Stromal cell of bone marrow (primary cell): ENCODE data around the gene SYT13.
"Not testable (repeated sequence)": the region's sequence is repeated elsewhere in the genome, so short reads cannot be mapped to it uniquely, and the experiment has no call there.

Source experiments
- DNase-seq: peaks from one replicate; pipeline ENCODE4 v3.0.0-alpha.2; 2012; ENCODE audit warnings: low read depth

SYT13 gene

GRCh38 chr11:45274206-45274605 is 11.9 kb downstream of the SYT13 start:
- no peak for DNase-seq

GRCh38 chr11:45273509-45273908 is 12.6 kb downstream of the SYT13 start:
- DNase-seq: no peak

DNA sequence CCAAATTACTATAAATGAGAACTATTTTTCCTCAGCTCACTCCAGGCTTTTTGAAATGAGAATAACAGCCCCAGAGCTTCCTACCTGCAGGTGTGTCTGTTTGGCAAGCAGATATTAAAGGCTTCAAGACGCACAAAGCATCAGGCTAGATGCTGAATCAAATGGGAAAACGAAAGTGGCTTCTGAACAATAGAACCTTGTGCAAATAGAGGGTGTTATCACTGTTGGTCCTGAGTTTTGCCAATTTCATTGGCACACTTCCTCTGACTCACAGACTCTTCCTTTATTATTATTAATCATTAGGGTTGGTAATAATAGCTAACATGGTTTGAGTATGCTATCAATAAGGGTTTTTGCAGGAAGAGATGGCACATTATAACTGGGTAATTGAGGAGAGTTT is 13.4 kb downstream of the SYT13 start:
- no peak for DNase-seq

GRCh38 chr11:45270946-45271716 is 15.0 kb downstream of the SYT13 start:
- no peak for DNase-seq

GRCh38 chr11:45269678-45270077 is 16.5 kb downstream of the SYT13 start:
- DNase-seq: no peak

- no peak for DNase-seq
These were observed 18.4 kb downstream of the SYT13 start for GRCh38 chr11:45267652-45268299.

- DNase-seq: no peak
These were observed 19.1 kb downstream of the SYT13 start for GRCh38 chr11:45267052-45267451.

GRCh38 chr11:45266676-45267020 is 19.5 kb downstream of the SYT13 start:
- DNase-seq: no peak

- DNase-seq: peak; percentile 57
These were observed 20.0 kb downstream of the SYT13 start for GRCh38 chr11:45265969-45266675.

DNA sequence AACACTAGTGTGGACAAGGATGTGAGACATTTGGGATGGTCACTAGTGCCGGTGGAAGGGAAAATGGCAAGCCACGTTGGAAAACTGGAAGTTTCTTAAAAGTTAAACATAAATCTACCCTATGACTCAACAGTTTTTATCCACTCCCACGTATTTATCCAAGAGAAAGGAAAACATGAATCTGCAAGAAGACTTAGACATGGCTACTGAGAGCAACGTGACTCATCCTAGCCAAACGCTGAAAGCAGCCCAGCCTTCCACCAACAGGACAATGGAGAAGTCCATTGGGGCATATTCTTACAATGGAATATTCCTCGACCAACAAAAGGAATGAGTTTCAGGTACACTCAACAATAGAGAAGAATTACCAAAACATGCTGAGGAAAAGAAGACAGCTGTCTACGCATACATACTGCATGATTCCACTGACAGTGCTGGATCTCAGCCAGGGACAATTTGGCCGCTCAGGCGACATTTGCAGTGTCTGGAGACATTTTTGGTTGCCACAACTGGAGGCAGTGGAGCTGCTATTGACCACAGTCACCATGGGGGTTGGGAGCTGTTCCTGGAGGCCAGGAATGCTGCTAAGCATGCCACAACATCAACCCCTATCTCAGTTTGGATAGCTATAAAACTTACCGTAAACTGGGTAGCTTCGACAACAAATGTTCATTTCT is 21.2 kb downstream of the SYT13 start:
- DNase-seq: peak; percentile 94

- DNase-seq: no peak
These were observed 22.4 kb downstream of the SYT13 start for GRCh38 chr11:45263773-45264172.

GRCh38 chr11:45262900-45263299 is 23.2 kb downstream of the SYT13 start:
- no peak for DNase-seq

DNA sequence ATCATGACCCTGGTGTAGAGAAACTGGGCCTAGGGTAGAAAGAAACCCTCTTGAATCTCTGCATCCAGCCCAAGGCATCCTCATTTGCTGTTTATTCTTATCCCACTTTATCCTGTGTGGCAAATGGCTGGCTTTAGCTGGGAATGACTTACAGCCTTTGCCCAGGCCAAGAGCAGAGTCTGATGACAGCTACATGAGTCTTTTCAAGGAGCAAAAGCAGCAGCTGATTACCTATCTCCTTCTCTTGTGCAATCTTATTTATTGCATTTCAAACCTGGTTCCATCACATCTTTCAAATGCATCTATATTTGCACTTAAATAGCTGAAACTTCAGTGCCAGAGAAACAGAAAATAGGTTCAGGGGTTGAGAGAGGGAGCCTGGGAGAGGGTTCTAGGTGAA is 26.1 kb downstream of the SYT13 start:
- DNase-seq: no peak

- no peak for DNase-seq
These were observed 26.5 kb downstream of the SYT13 start for GRCh38 chr11:45259592-45259991.

GRCh38 chr11:45258982-45259530 is 27.1 kb downstream of the SYT13 start:
- no peak for DNase-seq

GRCh38 chr11:45254070-45254469 is 32.1 kb downstream of the SYT13 start:
- no peak for DNase-seq

GRCh38 chr11:45253640-45254039 is 32.5 kb downstream of the SYT13 start:
- no peak for DNase-seq

DNA sequence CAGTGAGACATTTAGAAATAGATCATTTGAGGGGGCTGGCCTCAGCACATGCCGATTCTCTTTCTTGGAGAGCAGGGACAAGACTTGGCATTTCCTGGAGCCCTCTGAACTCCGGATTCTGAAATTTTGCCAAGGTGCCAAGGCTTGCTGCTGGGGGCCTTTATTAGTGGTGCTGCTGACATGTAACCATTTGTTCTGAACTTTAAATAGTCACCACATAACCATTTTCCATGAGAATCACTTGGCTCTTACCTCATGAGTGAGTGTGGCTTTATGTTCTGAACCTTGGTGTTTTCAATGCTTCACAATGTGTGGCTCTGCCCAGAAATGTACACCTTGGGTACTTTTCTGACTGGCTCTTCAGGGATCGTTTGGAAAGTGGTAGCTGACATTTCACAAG is 33.3 kb downstream of the SYT13 start:
- DNase-seq: no peak

DNA sequence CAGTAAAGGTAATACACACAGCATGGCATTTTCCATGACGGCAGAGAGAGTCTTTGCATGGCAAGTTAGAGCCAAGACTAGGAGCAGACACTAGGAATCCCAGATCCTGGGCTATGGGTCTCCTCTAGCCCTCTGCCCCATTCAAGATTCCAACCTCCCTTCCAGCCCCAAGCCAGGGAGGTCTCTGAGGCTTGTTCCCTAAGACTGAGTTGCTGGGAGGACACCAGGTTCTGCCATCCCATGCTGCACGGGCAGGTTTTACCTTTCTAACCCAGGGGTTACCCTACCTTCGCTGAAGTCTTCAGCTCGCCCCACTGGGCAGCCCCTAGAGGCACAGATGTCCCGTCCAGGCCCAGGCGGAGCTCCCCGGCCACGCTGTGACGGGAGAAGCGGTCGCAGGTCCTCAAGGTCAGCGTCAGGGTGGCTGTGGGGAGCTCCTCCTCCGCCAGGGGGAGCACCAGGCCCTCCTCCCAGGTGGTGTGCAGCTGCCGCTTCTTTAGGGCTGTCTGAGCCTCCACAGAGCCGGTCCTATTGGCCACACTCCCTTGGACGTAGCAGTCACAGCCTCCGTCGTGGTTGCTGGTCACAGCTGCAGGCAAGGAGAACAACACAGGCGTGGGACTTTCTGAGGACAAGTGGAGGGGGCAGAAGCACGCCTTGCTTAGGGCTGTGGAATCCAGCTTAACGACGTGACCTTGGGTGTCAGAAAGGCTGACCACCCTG is 33.8 kb downstream of the SYT13 start:
- DNase-seq: no peak

- no peak for DNase-seq
These were observed 36.0 kb downstream of the SYT13 start for GRCh38 chr11:45250035-45250718.

DNA sequence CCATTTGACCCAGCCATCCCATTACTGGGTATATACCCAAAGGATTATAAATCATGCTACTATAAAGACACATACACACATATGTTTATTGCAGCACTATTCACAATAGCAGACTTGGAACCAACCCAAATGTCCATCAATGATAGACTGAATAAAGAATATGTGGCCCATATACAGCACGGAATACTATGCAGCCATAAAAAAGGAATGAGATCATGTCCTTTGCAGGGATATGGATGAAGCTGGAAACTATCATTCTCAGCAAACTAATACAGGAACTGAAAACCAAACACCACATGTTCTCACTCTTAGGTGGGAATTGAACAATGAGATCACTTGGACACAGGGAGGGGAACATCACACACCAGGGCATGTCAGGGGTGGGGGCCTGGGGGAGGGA is 36.8 kb downstream of the SYT13 start:
- not testable (repeated sequence) for DNase-seq
